Measurements from ENCODE around the gene DDX17.
"Not testable (repeated sequence)": the region's sequence is repeated elsewhere in the genome, so short reads cannot be mapped to it uniquely, and the experiment has no call there.

The DDX17 gene

GRCh38 chr22:38482662-38483308, 23.3 kb downstream of the DDX17 start:
- no peak for TF ChIP-seq POLR2A (IDR thresholded peaks at IDR 0.05; ENCODE audit: low read depth, low read length)
- DNase-seq (ENCODE audit: insufficient read length, low spot score): no peak
- FAIRE-seq: no peak

DNA sequence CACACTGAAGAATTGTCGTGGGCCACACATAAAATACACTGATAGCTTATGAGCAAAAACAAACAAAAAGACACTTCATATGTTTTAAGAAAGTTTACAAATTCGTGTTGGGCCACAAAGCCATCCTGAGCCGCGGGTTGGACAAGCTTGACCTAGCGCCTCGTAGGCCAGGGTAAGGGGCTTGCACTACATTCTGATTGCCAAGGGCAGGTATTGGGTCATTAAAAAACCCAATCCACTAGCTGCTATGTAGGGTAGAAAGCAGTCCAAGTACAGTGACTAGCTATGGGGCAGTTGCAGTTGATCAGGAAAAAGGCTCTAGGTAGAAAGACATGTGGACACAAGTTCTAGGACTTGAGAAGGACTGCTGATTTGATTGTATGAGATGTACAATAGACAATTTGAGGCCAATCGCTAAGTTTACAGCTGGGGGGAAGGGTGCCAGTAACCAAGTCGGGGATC, 24.2 kb downstream of the DDX17 start:
- no peak for DNase-seq (ENCODE audit: insufficient read length, low spot score)
- no peak for FAIRE-seq
- no peak for TF ChIP-seq POLR2A (IDR thresholded peaks at IDR 0.05; ENCODE audit: low read depth, low read length)

DNA sequence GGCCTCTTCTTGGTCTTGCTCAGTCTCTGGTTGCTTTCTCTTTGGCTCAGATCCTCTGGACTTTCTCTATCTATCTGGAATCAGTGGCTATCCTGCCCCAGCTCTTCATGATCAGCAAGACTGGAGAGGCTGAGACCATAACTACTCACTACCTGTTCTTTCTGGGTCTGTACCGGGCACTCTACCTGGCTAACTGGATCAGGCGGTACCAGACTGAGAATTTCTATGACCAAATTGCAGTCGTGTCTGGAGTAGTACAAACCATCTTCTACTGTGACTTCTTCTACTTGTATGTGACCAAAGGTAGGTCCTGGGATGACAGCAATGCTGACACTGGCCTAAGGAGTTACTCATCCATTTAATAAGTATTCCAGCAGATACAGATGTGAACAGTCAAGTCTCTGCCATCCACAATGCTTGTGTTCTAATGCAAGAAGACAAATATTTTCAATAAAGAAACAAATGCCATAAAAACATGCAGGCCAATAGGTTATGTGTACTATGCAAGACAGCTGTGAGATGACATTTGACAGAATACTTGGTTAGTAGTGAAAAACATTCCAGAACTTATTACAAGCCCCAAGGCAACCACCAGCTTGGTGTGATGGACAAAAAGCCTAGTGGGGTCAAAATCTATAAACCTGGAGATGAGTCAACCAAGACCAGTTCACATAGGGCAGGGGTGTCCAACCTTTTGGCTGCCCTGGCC, 24.8 kb downstream of the DDX17 start:
- DNase-seq (ENCODE audit: insufficient read length, low spot score): no peak
- no peak for TF ChIP-seq POLR2A (IDR thresholded peaks at IDR 0.05; ENCODE audit: low read depth, low read length)
- no peak for FAIRE-seq

DNA sequence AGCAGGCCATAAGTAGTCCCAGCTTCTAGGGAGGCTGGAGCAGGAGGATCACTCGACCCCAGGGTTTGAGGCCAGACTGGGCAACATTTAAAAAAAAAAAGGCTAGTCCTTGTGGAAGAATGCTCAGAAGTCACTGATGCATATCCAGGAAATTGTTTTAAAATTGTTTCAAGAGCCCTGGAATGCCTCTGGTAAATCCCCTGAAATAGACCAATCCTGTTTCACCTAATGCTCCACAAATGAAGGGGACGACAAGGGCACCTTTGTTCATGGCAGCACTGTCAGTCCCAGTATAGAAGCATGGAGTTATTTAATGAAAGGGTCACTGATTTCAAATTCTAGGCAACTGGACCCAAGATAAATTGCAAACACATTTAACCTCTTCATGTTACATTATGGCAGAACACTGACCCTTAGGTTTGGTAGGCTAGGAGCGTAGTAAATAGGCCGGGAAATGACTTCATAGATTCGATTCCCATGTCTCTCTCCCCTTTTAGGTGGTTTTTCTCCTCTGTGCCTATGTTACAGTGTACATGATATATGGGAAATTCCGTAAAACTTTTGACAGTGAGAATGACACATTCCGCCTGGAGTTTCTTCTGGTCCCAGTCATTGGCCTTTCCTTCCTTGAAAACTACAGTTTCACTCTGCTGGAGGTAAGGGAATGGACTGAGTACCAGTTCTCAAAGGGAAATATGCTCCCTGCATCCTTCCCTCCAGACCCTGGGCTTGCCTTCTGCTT, 26.8 kb downstream of the DDX17 start:
- DNase-seq (ENCODE audit: insufficient read length, low spot score) (no peak), FAIRE-seq (no peak)
- TF ChIP-seq POLR2A (IDR thresholded peaks at IDR 0.05; ENCODE audit: low read depth, low read length): no peak

DNA sequence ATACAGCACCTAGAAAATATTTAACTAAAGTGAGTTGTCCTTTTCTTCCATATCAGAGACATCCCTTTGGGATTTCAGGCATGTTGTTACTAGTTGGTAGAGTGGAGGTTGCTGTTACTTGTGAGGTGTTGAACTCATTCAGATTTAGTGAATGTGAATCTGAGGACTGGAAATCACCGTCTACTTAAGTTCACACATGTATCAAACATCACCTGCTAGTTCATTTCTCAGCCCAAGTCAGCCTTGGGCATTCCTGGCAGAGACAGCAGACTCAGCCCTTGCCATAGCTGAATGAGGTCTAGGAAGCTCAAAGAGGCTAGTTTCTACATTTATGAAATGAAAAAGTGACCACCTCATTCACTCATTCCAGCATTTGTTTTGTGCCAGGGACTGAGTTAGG, 28.5 kb downstream of the DDX17 start:
- FAIRE-seq (no peak), DNase-seq (ENCODE audit: insufficient read length, low spot score) (no peak)
- no peak for TF ChIP-seq POLR2A (IDR thresholded peaks at IDR 0.05; ENCODE audit: low read depth, low read length)

DNA sequence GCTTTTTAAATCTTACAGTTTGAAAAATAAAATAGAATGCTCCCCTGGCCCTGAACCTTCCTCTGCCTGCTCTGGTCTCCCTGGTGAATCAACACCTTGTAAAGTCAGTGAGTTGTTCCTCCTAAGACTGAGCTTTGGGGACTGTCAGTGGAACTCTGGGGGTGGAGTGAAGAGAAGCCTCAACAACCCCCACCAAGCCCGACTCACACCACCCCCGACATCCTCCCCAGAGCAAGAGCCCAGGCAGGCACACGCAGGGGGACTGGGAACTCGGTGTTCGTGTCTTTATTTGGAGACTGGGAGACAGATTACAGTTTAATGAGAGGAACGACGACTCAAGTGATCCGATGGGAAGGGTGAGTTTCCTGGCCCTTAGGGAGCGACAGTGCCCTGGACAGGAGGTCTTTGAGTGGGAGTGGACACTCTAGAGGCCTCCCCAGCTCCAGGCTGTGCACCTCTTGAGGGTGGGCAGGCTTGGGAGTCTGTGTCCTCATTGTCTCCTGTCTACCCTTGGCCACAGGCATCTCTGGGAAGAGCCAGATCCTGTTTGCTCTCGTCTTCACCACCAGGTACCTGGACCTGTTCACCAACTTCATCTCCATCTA, 32.0 kb downstream of the DDX17 start:
- DNase-seq (ENCODE audit: insufficient read length, low spot score) (no peak), FAIRE-seq (no peak)

DNA sequence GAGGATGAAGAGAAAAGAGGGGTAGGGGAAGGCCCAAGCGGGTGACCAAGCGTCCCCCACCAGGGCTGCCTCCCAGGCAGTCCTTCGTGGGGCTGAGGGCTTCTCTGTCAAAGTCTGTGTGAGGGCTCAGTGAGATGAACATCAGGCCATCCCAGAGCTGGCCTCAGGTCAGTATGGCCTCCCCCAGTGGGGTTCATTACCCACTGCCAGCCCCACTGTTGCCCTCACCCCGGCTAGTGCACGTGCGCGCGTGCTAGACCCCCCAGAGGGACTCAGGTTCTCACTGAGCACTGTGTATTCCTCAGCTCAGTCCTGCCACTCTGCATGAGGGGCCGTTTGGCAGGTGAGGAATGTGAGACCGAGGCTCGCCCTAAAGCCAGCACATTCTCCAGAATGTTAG, 34.9 kb downstream of the DDX17 start:
- FAIRE-seq (no peak), DNase-seq (ENCODE audit: insufficient read length, low spot score) (no peak)
- TF ChIP-seq POLR2A (IDR thresholded peaks at IDR 0.05; ENCODE audit: low read depth, low read length): no peak

More for the DNA sequence above, 32.0 kb downstream of the DDX17 start:
- no peak for TF ChIP-seq POLR2A (IDR thresholded peaks at IDR 0.05; ENCODE audit: low read depth, low read length)

DNA sequence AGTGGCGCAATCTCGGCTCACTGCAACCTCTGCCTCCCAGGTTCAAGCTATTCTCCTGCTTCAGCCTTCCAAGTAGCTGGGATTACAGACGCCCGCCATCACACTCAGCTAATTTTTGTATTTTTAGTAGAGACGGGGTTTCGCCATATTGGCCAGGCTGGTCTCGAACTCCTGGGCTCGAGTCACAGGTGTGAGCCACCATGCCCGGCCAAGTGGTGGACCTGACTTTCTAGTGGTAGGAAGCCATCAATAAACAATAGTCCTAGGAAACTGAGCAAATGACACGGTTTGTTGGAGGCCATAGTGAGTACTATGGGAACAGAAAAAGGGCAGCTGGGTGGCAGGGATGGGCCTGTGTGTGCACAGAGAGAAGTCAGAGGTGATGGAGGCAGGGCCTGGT, 35.9 kb downstream of the DDX17 start:
- FAIRE-seq; DNase-seq (ENCODE audit: insufficient read length, low spot score): not testable (repeated sequence)

DNA sequence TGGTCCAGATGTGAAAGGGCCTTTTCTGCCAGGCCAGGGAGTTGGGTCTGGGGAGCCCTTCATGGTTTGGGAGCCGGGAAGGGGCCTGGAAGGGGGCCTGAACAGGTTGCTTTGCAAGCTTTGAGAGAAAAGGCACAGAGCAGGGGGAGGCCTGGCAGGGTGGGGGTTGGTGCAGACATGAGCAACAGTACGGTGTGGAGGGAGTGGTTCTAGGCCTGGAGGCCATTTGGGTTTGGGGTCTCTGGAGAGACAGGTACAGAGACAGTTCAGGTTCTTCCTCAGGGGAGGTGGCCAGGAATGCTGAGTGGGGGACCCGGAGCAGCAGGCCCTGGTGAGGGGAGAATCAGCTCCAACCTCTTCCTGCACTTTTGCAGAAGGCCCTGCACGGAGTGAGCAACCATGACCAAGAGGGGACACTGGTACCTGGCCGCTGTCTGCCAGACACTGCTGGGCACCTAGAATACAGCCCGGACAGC, 36.8 kb downstream of the DDX17 start:
- FAIRE-seq: no peak
- TF ChIP-seq POLR2A (IDR thresholded peaks at IDR 0.05; ENCODE audit: low read depth, low read length): no peak
- DNase-seq (ENCODE audit: insufficient read length, low spot score): no peak

- FAIRE-seq (no peak), DNase-seq (ENCODE audit: insufficient read length, low spot score) (no peak)
- no peak for TF ChIP-seq POLR2A (IDR thresholded peaks at IDR 0.05; ENCODE audit: low read depth, low read length)
Observed at GRCh38 chr22:38468443-38469305, 37.4 kb downstream of the DDX17 start.

DNA sequence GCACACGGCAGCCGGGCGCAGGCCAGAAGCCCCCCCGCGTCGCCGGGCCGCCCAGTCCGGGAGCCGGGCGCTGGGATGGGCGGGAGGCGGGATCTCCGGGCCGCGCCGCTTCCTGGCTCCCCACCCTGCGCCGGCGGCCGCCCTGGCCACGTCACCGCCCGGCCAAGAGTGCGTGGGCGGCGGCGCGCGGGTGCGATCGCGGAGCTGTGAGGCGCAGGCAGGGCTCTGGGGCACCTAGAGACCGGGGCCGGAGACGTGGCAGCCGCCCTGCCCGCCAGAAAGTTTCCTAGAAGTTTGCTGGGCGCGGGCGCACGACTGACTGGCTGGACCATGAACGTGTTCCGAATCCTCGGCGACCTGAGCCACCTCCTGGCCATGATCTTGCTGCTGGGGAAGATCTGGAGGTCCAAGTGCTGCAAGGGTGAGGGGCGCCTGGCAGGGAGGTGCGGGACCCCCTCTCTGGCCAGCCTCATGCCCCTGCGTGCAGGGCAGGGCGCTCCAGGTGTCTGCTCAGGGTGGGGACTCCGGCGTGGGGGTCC, 38.1 kb downstream of the DDX17 start, which contains the start of gene KDELR3:
Gene KDELR3, plus strand, starts transcription at position 193 of the 539 bp plus-strand sequence. Its CDS starts 138 bp downstream, at position 331.
- TF ChIP-seq POLR2A (IDR thresholded peaks at IDR 0.05; ENCODE audit: low read depth, low read length): peak; percentile 69
- no peak for FAIRE-seq
- DNase-seq (ENCODE audit: insufficient read length, low spot score): peak; percentile 70

DNA sequence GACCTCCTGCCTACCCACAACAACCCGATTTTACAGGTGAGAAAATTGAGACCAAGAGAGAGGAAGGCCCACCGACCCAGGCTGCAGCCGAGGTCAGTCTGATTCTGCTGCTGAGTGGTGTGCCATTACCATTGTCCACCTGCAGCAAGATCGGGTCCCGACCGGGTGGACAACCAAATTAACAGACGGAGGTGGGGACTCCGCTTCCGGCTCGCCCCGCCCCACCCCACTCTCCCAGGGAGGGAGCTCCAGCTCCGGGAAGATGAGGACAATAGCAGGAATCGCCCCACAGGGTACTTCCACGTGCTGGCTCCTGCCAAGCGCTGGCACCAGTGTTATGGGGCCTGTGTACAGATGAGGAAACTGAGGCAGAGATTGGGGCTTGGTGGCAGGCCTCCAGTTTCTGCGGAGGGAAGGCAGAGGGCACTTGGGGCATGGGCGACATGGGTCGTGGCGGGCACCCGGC, 38.6 kb downstream of the DDX17 start:
- no peak for TF ChIP-seq POLR2A (IDR thresholded peaks at IDR 0.05; ENCODE audit: low read depth, low read length)
- no peak for FAIRE-seq
- DNase-seq (ENCODE audit: insufficient read length, low spot score): no peak
